NCI-H524 (cell line): ENCODE data around the gene CBLN3.

Experiments
- DNase-seq, 2 experiments: peaks; one replicate each; lab custom pipeline; 2025; lab: John Stamatoyannopoulos, UW

CBLN3 gene

DNA sequence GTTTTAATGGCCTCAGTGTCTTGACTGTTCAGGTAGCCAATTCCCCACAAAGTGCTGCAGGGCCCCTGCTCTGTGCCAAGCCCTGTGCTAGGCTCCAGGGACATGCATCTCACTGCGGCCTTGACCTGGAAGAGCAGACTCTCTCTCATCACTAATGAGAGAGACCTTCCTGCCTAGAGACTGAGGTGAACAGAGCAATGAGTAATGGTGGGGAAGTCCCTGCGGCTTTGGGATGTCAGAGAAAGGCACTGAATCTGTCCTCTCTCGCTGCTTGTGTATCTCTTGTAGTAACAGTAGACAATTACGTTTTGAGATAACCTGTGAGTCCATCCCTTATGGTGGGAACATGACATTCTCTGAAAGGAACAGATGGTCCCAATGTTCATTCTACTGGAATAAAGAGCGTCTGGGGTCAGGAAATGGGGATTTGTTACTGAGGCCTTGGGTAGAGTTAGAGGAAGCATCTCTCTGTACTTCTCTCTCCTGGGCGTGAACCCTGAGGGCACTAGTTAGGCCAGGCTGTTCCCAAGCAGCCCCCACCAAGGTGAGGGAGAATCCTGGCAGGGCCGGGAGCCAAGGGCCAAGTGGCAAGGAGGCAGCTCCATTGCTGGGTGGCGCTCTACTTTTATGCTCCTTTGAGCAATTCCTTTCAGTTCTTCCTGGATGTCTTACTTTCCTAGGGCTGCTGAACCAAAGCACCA lies 48.0 kb downstream of the CBLN3 start:
- DNase-seq = no peak

GRCh38 chr14:24379907-24380730 lies 49.3 kb downstream of the CBLN3 start:
- DNase-seq = no peak

DNA sequence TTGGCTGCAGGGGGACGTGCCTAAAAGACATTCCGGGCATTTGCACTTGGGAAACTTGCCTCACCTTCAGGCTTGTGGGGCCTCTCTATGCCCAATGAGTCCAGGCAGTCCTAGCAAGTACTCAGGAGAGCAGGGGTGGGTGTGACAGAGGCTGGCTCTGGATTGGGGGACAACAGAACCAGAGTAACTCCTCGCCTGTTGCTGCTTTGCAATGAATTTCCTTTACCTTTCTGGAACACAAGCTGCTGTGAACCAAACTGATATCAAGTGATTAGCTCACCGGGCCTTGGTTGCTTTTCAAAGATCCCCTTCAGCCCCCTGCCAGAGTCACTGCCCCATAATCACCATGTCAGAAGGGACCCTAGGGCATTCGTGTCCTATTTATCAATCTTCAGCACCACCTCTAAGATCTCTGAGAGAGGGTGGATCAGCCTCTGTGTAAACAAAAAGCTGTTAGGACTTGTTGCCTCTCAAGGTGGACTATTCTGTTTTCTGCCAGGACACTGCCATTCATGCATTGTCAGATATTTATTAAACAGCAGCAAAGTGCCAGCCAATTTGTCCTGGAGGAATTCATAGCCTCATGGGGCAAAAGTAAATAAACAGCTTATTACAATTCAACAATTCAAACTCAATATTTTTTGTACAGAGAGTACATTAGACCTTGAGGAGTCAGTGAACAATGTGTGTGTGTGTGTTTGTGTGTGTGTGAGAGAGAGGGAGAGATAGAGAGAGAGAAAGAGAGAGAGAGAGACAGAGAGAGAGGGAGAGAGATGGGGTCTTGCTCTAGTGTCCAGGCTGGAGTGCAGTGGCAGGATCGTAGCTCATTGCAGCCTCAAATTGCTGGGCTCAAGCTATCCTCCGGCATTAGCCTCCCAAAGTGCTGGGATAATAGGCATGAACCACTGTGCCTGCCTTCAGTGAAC lies 50.2 kb downstream of the CBLN3 start:
- DNase-seq = no peak

DNA sequence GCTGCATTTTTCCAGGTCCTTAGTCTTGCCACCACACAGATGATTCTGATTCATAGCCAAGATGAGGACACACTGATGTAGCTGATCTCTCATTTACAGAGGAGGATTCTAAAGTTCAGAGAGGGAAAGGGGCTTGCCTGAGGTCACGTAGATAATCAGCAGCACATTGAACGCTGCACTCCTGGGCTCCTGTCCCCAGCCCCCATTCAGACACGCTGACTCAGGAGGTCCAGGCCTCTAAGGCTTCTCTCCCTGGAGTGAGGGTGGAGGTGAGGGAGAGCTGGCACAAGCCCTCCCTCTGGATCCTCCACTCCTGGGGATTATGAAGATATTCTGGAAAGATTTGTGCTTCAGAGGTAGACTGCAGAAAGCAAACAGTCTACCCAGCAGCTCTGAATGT lies 51.1 kb downstream of the CBLN3 start:
- no peak for DNase-seq

- no peak for DNase-seq
Measured at GRCh38 chr14:24377657-24378056, 51.8 kb downstream of the CBLN3 start.

- no peak for DNase-seq
Measured at GRCh38 chr14:24377126-24377525, 52.3 kb downstream of the CBLN3 start.
